RWPE2 (cell line): ENCODE measurements around the gene SETD4.
A peak's percentile ranks its signal among the peaks of the same experiment; 100 is the strongest.

Experiments
- ATAC-seq: fragments of 200-7000 bp; cut with Tn5 transposase; 3 replicates; pipeline ENCODE4 v1.9.1; 2021; ENCODE audit warnings: low read depth
- DNase-seq: peaks from one replicate; pipeline ENCODE4 v3.0.0-alpha.2; 2020; ENCODE audit warnings: low spot score
- H3K27ac ChIP-seq: fragments of 450-650 bp; 2 replicates; pipeline ENCODE4 v1.5.1; 2017; ENCODE audit warnings: mild to moderate bottlenecking; ENCODE audit not compliant: poor library complexity, severe bottlenecking
- H3K27me3 ChIP-seq: fragments of 250-450 bp; sonication (Bioruptor Pico); 2 replicates; pipeline ENCODE4 v1.5.1; 2021; ENCODE audit warnings: mild to moderate bottlenecking, moderate library complexity; ENCODE audit not compliant: insufficient read depth, poor library complexity, severe bottlenecking
- H3K36me3 ChIP-seq: fragments of 250-450 bp; sonication (Bioruptor Pico); 2 replicates; pipeline ENCODE4 v1.5.1; 2020; ENCODE audit warnings: low read depth, mild to moderate bottlenecking, moderate library complexity
- H3K4me1 ChIP-seq: fragments of 250-450 bp; sonication (Bioruptor Pico); 2 replicates; pipeline ENCODE4 v1.5.1; 2021; ENCODE audit warnings: mild to moderate bottlenecking, moderate library complexity; ENCODE audit not compliant: insufficient read depth, poor library complexity, severe bottlenecking
- H3K4me3 ChIP-seq: fragments of 250-450 bp; sonication (Bioruptor Pico); 2 replicates; pipeline ENCODE4 v1.5.1; 2021; ENCODE audit warnings: mild to moderate bottlenecking, moderate library complexity; ENCODE audit not compliant: severe bottlenecking
- H3K9me3 ChIP-seq: fragments of 250-450 bp; sonication (Bioruptor Pico); 2 replicates; pipeline ENCODE4 v1.5.1; 2021; ENCODE audit warnings: mild to moderate bottlenecking, moderate library complexity; ENCODE audit not compliant: severe bottlenecking
- CTCF ChIP-seq: fragments of 450-650 bp; IDR thresholded peaks from one replicate; pipeline ENCODE4 v1.5.1; 2017; ENCODE audit warnings: mild to moderate bottlenecking, moderate library complexity; ENCODE audit not compliant: poor library complexity, severe bottlenecking

SETD4 gene

GRCh38 chr21:36089946-36090345 is 29.6 kb upstream of the SETD4 start:
- Histone ChIP-seq H3K27me3 (no peaks in the 10 kb centered on the region), H3K9me3 (no peaks in the 10 kb centered on the region), H3K4me1 (peaks cover 6% of the 10 kb centered on the region), H3K27ac (peak overlapping the region; percentile 27), H3K36me3 (no peaks in the 10 kb centered on the region), H3K4me3 (no peak overlapping the region)
- ATAC-seq: peak; percentile 44; the same call in 2 of the 3 replicates
- no peak for TF ChIP-seq CTCF
- DNase-seq: no peak

- DNase-seq: no peak
- ATAC-seq: no peak
Measured at GRCh38 chr21:36087362-36088138, 27.2 kb upstream of the SETD4 start.

GRCh38 chr21:36082237-36082664 is 21.9 kb upstream of the SETD4 start:
- Histone ChIP-seq H3K4me3 (no peak overlapping the region), H3K27me3 (no peaks in the 10 kb centered on the region), H3K36me3 (no peaks in the 10 kb centered on the region), H3K9me3 (no peaks in the 10 kb centered on the region), H3K27ac (no peak overlapping the region), H3K4me1 (peaks cover 4% of the 10 kb centered on the region)
- TF ChIP-seq CTCF: no peak
- DNase-seq: no peak
- ATAC-seq: no peak

More at GRCh38 chr21:36087362-36088138, 27.2 kb upstream of the SETD4 start:
- no peaks in the 10 kb centered on the region for H3K27me3 ChIP-seq
- H3K27ac ChIP-seq: no peak overlapping the region
- H3K9me3 ChIP-seq: no peaks in the 10 kb centered on the region
- no peak for TF ChIP-seq CTCF
- peaks cover 6% of the 10 kb centered on the region for H3K4me1 ChIP-seq
- no peak overlapping the region for H3K4me3 ChIP-seq
- H3K36me3 ChIP-seq: no peaks in the 10 kb centered on the region

GRCh38 chr21:36080386-36080785 is 20.1 kb upstream of the SETD4 start:
- Histone ChIP-seq H3K27me3 (no peaks in the 10 kb centered on the region), H3K27ac (no peak overlapping the region), H3K36me3 (no peaks in the 10 kb centered on the region), H3K4me1 (peaks cover 4% of the 10 kb centered on the region), H3K4me3 (no peak overlapping the region), H3K9me3 (no peaks in the 10 kb centered on the region)
- DNase-seq: no peak
- no peak for ATAC-seq
- TF ChIP-seq CTCF: no peak

- no peak for TF ChIP-seq CTCF
- ATAC-seq (no peak), DNase-seq (no peak)
- Histone ChIP-seq H3K4me3 (no peak overlapping the region), H3K27ac (no peak overlapping the region), H3K4me1 (peaks cover 4% of the 10 kb centered on the region), H3K27me3 (no peaks in the 10 kb centered on the region), H3K36me3 (no peaks in the 10 kb centered on the region), H3K9me3 (no peaks in the 10 kb centered on the region)
Measured at GRCh38 chr21:36079671-36080070, 19.3 kb upstream of the SETD4 start.
